MCF 10A (cell line): Measurements from ENCODE around the gene ECEL1. TPM values are rescaled to one million over a fixed set of nuclear protein-coding genes. Genes with fewer than 3 reads are reported as not detected.
"Not testable (repeated sequence)": the region's sequence is repeated elsewhere in the genome, so short reads cannot be mapped to it uniquely, and the experiment has no call there.

Source experiments
- BruUV-seq: library from RNA; stranded (reverse); fragments of 400-500 nt; replicated peaks from 2 replicates; lab custom pipeline; 2021; lab: Mats Ljungman, UMichigan
- CTCF ChIA-PET: fragments of 300-600 bp; sonication (Branson Sonifier 250); formaldehyde crosslinking; extraction: SDS; loops from one replicate; lab custom pipeline; 2021; ENCODE audit warnings: antibody characterized with exemption, inconsistent platforms; lab: Yijun Ruan, JAX
- POLR2A ChIA-PET: fragments of 300-600, 350-650 bp; sonication (Branson Sonifier 250); formaldehyde crosslinking; extraction: SDS; loops from one replicate; lab custom pipeline; 2020; ENCODE audit warnings: antibody characterized with exemption, inconsistent platforms; lab: Yijun Ruan, JAX
- DNase-seq: peaks from one replicate; pipeline ENCODE4 v3.0.0-alpha.2; 2018; ENCODE audit not compliant: unreplicated experiment
- H3K27ac Mint-ChIP-seq: one replicate; pipeline ENCODE4 v1.8.0; 2022; ENCODE audit warnings: mild to moderate bottlenecking, low read depth, mixed read lengths; ENCODE audit not compliant: unreplicated experiment
- H3K27me3 Mint-ChIP-seq: one replicate; pipeline ENCODE4 v1.8.0; 2022; ENCODE audit warnings: mixed read lengths; ENCODE audit not compliant: insufficient read depth, unreplicated experiment
- H3K36me3 Mint-ChIP-seq: one replicate; pipeline ENCODE4 v1.8.0; 2022; ENCODE audit warnings: mild to moderate bottlenecking, moderate library complexity, mixed read lengths; ENCODE audit not compliant: insufficient read depth, unreplicated experiment
- H3K4me1 Mint-ChIP-seq: one replicate; pipeline ENCODE4 v1.8.0; 2022; ENCODE audit warnings: mixed read lengths; ENCODE audit not compliant: insufficient read depth, unreplicated experiment
- H3K4me3 Mint-ChIP-seq: one replicate; pipeline ENCODE4 v1.8.0; 2022; ENCODE audit warnings: mild to moderate bottlenecking, moderate library complexity, mixed read lengths; ENCODE audit not compliant: unreplicated experiment
- H3K9me3 Mint-ChIP-seq: one replicate; pipeline ENCODE4 v1.8.0; 2022; ENCODE audit warnings: mixed read lengths; ENCODE audit not compliant: unreplicated experiment
- intact Hi-C: fragments of 100-400 bp; cut with micrococcal nuclease; formaldehyde crosslinking; loops from 2 replicates; pipeline ENCODE4 v1.14.1; 2022
- total RNA-seq: library from RNA; stranded (reverse); gene quantifications from 2 replicates; pipeline ENCODE4 v1.2.3, GENCODE V29; 2022
- TF ChIP-seq, protein P1 (sequence below): fragments of 200-600 bp; IDR thresholded peaks from one replicate; pipeline ENCODE4 v1.8.0; 2022; ENCODE audit warnings: antibody characterized with exemption, mild to moderate bottlenecking; ENCODE audit not compliant: unreplicated experiment

Gene ECEL1
- total RNA-seq, 1 experiment from 2014 or later = not detected

DNA sequence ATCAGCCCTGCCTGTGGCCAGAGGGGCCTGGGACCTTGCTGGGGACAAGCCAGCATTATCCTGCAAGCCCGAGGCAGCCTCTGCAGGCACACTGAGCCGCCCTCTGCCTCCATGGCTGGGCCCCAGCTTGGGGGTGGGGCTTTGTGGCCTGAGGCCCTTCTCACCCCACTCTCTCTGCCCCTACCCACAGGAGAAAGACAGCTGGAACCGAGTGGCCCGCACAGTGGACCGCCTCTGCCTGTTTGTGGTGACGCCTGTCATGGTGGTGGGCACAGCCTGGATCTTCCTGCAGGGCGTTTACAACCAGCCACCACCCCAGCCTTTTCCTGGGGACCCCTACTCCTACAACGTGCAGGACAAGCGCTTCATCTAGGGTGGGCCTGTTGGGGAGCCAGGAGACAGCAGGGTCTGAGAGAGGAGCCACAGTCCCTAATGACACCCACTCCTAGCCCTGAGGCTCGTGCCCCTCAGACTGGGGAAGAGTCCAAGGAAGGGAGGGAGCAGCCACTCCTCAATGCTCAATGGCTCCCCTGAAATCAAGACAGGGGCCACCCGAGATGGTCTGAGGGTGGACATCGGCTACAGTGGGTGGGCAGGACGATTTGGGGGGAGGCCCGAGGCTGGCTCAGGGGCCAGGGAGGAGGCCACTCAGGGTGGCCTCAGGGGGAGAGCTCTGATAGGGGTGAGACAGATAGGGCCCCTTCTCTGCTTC lies 47.5 kb upstream of the ECEL1 start:
- Mint-ChIP-seq H3K27ac (no peak overlapping the region), H3K4me3 (no peak overlapping the region), H3K27me3 (no peaks in the 10 kb centered on the region), H3K9me3 (peaks cover 6% of the 10 kb centered on the region), H3K36me3 (no peaks in the 10 kb centered on the region), H3K4me1 (no peaks in the 10 kb centered on the region)
- TF ChIP-seq, protein P1, sequence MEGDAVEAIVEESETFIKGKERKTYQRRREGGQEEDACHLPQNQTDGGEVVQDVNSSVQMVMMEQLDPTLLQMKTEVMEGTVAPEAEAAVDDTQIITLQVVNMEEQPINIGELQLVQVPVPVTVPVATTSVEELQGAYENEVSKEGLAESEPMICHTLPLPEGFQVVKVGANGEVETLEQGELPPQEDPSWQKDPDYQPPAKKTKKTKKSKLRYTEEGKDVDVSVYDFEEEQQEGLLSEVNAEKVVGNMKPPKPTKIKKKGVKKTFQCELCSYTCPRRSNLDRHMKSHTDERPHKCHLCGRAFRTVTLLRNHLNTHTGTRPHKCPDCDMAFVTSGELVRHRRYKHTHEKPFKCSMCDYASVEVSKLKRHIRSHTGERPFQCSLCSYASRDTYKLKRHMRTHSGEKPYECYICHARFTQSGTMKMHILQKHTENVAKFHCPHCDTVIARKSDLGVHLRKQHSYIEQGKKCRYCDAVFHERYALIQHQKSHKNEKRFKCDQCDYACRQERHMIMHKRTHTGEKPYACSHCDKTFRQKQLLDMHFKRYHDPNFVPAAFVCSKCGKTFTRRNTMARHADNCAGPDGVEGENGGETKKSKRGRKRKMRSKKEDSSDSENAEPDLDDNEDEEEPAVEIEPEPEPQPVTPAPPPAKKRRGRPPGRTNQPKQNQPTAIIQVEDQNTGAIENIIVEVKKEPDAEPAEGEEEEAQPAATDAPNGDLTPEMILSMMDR = no peak
- intact Hi-C loops = no loop called here
- BruUV-seq = no TSS peak
- ChIA-PET CTCF (interaction anchor here (0.6 to 0.8 kb wide), 2 partner anchors 11 to 633 kb away, joined by 3 to 4 read pairs; no protein-coding TSS in a partner anchor), POLR2A (no interaction called here)
- no peak for DNase-seq

DNA sequence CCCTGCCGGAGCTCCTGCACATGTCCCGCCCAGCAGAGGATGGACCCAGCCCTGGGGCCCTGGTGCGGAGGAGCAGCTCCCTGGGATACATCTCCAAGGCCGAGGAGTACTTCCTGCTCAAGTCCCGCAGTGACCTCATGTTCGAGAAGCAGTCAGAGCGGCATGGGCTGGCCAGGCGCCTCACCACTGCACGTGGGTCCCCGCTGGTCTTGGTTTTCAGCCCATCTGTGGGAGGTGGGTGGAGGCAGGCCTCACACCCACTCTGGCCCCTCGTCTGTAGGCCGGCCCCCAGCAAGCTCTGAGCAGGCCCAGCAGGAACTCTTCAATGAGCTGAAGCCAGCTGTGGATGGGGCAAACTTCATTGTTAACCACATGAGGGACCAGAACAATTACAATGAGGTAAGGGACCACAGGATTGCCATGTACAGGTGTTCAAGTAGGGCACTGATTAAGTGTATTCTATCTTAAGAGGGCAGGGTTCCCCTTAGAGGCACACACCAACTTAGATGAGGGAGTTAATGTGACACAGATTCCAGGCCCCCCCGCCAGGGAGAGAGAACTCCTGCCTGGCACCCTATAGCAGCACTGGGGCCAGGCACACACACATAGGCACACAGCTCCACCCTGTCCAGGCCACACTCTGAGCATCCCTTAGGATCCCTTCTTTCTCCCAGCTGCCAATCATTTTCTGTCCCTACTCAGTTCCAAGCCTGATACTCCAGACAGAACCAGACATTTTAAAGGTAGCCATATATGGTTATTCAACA lies 46.5 kb upstream of the ECEL1 start:
- POLR2A ChIA-PET = interaction anchor here (0.6 kb wide), 1 partner anchor 819 kb away, joined by 3 read pairs; no protein-coding TSS in a partner anchor
- Mint-ChIP-seq H3K4me3 (no peak overlapping the region), H3K9me3 (peaks cover 6% of the 10 kb centered on the region), H3K4me1 (peaks cover 1% of the 10 kb centered on the region), H3K27ac (no peak overlapping the region), H3K27me3 (no peaks in the 10 kb centered on the region), H3K36me3 (no peaks in the 10 kb centered on the region)
- TF ChIP-seq, protein P1 = no peak
- DNase-seq = no peak
- CTCF ChIA-PET = no interaction called here
- BruUV-seq = no TSS peak
- intact Hi-C loops = no loop called here

GRCh38 chr2:232532821-232533220 lies 45.2 kb upstream of the ECEL1 start:
- intact Hi-C loops, H3K27me3 Mint-ChIP-seq, H3K9me3 Mint-ChIP-seq, H3K27ac Mint-ChIP-seq, H3K4me1 Mint-ChIP-seq, BruUV-seq, H3K4me3 Mint-ChIP-seq, H3K36me3 Mint-ChIP-seq, DNase-seq: not testable (repeated sequence)
- CTCF ChIA-PET = interaction anchor here (1.1 to 2.1 kb wide), 2 partner anchors 13 to 17 kb away, joined by 3 to 4 read pairs; partner anchors contain the start of gene PRSS56
- POLR2A ChIA-PET = interaction anchor here (0.7 to 0.8 kb wide), 2 partner anchors 14 to 603 kb away, joined by 3 to 4 read pairs; no protein-coding TSS in a partner anchor

DNA sequence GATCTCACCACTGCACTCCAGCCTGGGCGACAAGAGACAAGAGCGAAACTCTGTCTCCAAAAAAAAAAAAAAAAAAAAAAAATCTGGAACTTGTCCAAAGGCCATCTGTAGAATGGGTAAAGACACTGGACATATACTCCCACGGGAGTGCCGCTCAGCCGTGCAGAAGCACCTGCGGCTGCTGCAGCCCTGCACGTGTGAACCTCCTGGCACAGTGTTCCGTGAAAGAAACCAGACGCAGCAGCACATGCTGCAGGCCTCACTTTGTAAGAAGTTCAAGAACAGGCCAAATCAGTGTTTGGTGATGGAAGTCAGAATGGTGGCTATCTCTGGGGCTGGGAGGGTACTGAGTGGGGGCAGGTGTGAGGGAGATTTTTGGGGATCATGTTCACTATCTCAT lies 44.8 kb upstream of the ECEL1 start:
- BruUV-seq = no TSS peak
- Mint-ChIP-seq H3K36me3 (no peaks in the 10 kb centered on the region), H3K4me1 (peaks cover 5% of the 10 kb centered on the region), H3K4me3 (no peak overlapping the region), H3K27ac (no peak overlapping the region), H3K27me3 (no peaks in the 10 kb centered on the region), H3K9me3 (peaks cover 6% of the 10 kb centered on the region)
- intact Hi-C loops = no loop called here
- ChIA-PET CTCF (interaction anchor here (0.6 to 2.1 kb wide), 3 partner anchors 12 to 17 kb away, joined by 3 to 5 read pairs (median 4); partner anchors contain the start of gene PRSS56), POLR2A (interaction anchor here (0.8 kb wide), 1 partner anchor 14 kb away, joined by 4 read pairs; no protein-coding TSS in a partner anchor)
- no peak for DNase-seq
- TF ChIP-seq, protein P1 = no peak
